Epithelial cell of esophagus (primary cell): Measurements from ENCODE around the gene SYCE1L.
"Not testable (repeated sequence)": the region's sequence is repeated elsewhere in the genome, so short reads cannot be mapped to it uniquely, and the experiment has no call there.

ENCODE experiments used
- DNase-seq: peaks from one replicate; pipeline ENCODE4 v3.0.0; 2010; ENCODE audit warnings: low read depth
- H3K4me3 ChIP-seq: 2 replicates; pipeline ENCODE4 v1.5.1; 2011; ENCODE audit warnings: mild to moderate bottlenecking, low read length, control low read depth
- TF ChIP-seq, protein P1 (sequence below): IDR thresholded peaks from 2 replicates; pipeline ENCODE4 v1.5.1; 2011; ENCODE audit warnings: low read depth, mild to moderate bottlenecking, low read length, control low read depth, inconsistent platforms; ENCODE audit not compliant: insufficient read depth; ENCODE audit errors: missing control alignments

SYCE1L gene

DNA sequence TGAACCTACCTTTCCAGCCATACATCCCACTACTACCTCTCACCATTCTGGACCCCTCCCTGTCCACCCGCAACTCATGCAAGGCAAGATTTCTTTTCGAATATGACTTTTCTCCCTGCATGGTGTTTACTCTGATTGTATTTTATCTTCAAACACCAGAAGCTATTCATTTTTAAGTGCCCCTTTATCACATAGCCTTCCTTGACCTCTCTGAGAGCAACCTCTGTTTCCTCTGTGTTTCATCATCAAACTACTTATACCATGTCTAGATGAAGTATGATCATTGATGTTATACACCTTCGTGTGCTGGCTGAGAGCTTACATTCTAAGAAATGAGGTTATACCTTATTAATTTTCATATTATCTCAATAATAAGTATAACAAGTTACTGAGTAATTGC lies 31.8 kb downstream of the SYCE1L start:
- H3K4me3 ChIP-seq, result no peak overlapping the region
- TF ChIP-seq, protein P1, sequence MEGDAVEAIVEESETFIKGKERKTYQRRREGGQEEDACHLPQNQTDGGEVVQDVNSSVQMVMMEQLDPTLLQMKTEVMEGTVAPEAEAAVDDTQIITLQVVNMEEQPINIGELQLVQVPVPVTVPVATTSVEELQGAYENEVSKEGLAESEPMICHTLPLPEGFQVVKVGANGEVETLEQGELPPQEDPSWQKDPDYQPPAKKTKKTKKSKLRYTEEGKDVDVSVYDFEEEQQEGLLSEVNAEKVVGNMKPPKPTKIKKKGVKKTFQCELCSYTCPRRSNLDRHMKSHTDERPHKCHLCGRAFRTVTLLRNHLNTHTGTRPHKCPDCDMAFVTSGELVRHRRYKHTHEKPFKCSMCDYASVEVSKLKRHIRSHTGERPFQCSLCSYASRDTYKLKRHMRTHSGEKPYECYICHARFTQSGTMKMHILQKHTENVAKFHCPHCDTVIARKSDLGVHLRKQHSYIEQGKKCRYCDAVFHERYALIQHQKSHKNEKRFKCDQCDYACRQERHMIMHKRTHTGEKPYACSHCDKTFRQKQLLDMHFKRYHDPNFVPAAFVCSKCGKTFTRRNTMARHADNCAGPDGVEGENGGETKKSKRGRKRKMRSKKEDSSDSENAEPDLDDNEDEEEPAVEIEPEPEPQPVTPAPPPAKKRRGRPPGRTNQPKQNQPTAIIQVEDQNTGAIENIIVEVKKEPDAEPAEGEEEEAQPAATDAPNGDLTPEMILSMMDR, result no peak
- DNase-seq, result no peak

DNA sequence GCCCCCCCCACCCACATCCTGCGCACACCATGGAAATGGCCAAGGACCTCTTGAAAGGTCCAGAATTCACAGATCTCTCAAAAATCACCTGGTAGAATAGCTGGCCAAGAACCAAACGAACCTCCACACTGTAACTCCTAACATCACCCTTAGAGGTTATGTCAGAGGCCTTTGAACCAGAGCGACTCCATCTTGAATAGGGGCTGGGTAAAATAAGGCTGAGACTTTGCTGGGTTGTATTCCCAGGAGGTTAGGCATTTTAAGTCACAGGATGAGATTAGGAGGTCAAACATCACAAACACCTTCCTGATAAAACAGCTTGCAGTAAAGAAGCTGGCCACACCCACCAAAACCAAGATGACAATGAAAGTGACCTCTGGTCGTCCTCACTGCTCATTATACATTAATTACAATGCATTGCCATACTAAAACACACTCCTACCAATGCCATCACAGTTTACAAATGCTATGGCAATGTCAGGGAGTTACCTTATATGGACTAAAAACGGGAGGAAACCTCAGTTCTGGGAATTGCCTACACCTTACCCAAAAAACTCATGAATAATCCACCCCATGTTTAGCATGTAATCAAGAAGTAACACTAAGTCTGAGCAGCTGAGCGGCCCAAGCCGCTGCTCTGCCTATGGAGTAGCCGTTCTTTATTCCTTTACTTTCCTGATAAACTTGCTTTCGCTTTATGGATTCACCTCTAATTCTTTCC lies 34.8 kb downstream of the SYCE1L start:
- TF ChIP-seq, protein P1, result no peak
- no peak overlapping the region for H3K4me3 ChIP-seq
- DNase-seq, result no peak

DNA sequence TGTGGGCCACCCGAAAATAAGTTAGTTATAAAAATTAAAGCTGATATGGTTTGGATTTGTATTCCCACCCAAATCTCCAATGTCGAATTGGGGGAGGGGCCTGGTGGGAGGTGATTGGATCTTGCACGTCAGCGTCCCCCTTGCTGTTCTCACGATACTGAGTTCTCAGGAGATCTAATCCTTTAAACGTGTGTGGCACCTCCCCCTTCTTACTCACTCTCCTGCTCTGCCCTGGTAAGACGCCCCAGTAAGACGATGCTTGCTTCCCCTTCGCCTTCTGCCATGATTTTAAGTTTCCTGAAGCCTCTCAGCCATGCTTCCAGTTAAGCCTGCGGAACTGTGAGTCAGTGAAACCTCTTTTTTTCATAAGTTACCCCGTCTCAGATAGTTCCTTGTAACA lies 35.4 kb downstream of the SYCE1L start:
- DNase-seq, result peak; percentile 24
- H3K4me3 ChIP-seq, result no peak overlapping the region
- TF ChIP-seq, protein P1, result no peak

DNA sequence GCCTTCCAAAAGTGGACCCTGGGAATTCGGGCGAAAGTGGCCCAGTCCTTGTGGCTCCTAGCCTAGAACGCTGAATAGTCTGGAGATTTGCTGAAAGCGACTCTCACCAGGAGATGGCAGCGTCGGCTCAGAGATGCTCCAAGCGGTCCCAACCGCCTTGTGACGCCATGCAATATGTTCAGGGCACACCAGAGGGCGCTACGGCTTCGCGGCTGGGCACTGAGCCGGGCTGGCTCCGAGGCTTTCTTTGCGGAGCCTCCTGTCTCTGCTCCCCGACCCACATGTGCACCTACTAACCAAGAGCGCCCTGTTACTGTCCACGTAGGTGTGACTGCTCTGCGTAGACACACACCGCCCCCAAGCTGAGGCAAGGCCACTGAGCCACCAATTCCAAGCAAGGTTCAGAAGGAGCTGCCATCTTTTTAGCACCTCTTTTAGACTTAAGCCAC lies 36.9 kb downstream of the SYCE1L start:
- peak; percentile 78 for DNase-seq
- TF ChIP-seq, protein P1, result peak; percentile 99
- H3K4me3 ChIP-seq, result no peak overlapping the region

DNA sequence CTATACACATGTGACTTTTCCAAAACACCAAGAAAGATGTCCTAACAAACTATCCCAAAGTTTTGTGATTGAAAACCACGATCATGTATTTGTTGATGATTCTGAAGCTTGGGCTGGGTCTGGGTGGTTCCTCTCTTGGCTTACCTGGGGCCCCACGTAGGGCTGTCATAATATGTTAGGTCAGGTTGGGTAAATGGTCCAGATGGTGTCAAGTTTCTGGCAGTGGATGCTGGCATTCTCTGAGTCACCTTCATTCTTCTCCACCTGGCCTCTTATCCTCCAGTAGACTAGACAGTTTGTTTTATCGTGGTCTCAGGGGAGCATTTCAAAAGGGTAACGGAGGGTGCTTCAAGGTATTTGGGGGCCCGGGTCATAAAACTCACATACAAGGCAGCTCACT lies 39.4 kb downstream of the SYCE1L start:
- DNase-seq, result peak; percentile 49
- H3K4me3 ChIP-seq, result no peak overlapping the region
- TF ChIP-seq, protein P1, result no peak

DNA sequence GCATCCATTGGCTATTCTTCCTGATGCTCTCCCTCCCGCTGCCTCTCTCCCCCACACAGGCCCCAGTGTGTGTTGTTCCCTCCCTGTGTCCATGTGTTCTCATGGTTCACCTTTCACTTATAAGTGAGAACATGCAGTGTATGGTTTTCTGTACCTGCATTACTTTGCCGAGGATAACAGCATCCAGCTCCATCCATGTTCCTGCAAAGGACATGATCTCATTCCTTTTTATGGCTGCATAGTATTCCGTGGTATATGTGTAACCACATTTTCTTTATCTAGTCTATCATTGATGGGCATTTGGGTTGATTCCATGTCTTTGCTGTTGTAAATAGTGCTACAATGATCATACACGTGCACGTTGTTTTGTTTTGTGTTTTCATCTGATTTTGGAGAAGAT lies 43.3 kb downstream of the SYCE1L start:
- H3K4me3 ChIP-seq, DNase-seq: not testable (repeated sequence)

DNA sequence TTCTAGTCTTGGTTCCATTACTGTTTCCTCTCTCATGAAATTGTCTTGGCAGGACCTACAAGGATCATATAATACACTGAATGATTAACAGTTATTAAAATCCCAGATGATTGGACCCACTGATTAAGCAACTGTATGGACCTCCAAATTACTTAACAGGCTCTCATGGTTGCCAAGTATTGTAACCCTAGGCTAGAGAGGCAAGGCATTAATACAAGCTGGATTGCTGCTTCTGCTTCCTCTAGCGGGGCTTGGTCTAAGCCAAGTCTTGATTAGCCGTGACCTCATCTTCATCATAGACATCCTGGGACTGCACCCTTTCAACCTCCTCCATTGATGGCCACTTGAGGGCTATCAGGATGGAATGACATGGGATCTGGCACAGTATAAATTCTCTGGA lies 46.9 kb downstream of the SYCE1L start:
- H3K4me3 ChIP-seq, result no peak overlapping the region
- DNase-seq, result no peak
- TF ChIP-seq, protein P1, result no peak
